IMR-90 (cell line): ENCODE data around the gene PRKN. TPM values are rescaled to one million over a fixed set of nuclear protein-coding genes. Genes with fewer than 3 reads are reported as not detected.

Experiments used
- ATAC-seq: fragments of 200-7000 bp; cut with Tn5 transposase; 2 replicates; pipeline ENCODE4 v1.9.1; 2020; ENCODE audit warnings: low read depth, mild to moderate bottlenecking, moderate library complexity
- BruUV-seq: library from RNA; stranded (reverse); fragments of 400-500 nt; replicated peaks from 2 replicates; lab custom pipeline; 2021; lab: Mats Ljungman, UMichigan
- CTCF ChIA-PET: fragments of 300-600 bp; formaldehyde crosslinking; extraction: SDS; loops from one replicate; lab custom pipeline; 2021; ENCODE audit warnings: antibody characterized with exemption; lab: Yijun Ruan, JAX
- POLR2A ChIA-PET: fragments of 300-600 bp; sonication (Branson Sonifier 250); formaldehyde crosslinking; loops from one replicate; lab custom pipeline; 2022; ENCODE audit warnings: antibody characterized with exemption; ENCODE audit not compliant: unreplicated experiment; lab: Charles Lee
- DNase-seq: peaks from one replicate; pipeline ENCODE4 v3.0.0; 2013
- H2AFZ ChIP-seq: replicated peaks from 2 replicates; pipeline ENCODE3; 2013; ENCODE audit warnings: low read length, mild to moderate bottlenecking; ENCODE audit not compliant: poor library complexity
- H2AK5ac ChIP-seq: 2 replicates; pipeline ENCODE4 v1.6.1; 2013; ENCODE audit warnings: low read depth, low read length, inconsistent platforms
- H2AK9ac ChIP-seq: replicated peaks from 2 replicates; pipeline ENCODE3; 2013; ENCODE audit warnings: mild to moderate bottlenecking, low read depth, low read length, moderate library complexity; ENCODE audit not compliant: poor library complexity
- H2BK120ac ChIP-seq: 2 replicates; pipeline ENCODE4 v1.6.1; 2013; ENCODE audit warnings: low read depth, low read length, inconsistent platforms
- H2BK15ac ChIP-seq: 3 replicates; pipeline ENCODE4 v1.6.1; 2013; ENCODE audit warnings: low read depth, low read length, inconsistent platforms
- H2BK20ac ChIP-seq: 2 replicates; pipeline ENCODE4 v1.6.1; 2013; ENCODE audit warnings: low read depth, mild to moderate bottlenecking, inconsistent platforms, low read length, moderate library complexity
- H2BK5ac ChIP-seq: 2 replicates; pipeline ENCODE4 v1.6.1; 2013; ENCODE audit warnings: mild to moderate bottlenecking, low read depth, low read length, inconsistent platforms; ENCODE audit not compliant: poor library complexity, severe bottlenecking
- H3K14ac ChIP-seq: replicated peaks from 2 replicates; pipeline ENCODE4 v1.6.1; 2013; ENCODE audit warnings: low read depth, low read length, inconsistent platforms
- H3K18ac ChIP-seq: 2 replicates; pipeline ENCODE4 v1.6.1; 2013; ENCODE audit warnings: low read depth, low read length, control low read depth
- H3K23ac ChIP-seq: 2 replicates; pipeline ENCODE4 v1.6.1; 2013; ENCODE audit warnings: low read depth, low read length, inconsistent platforms
- H3K27ac ChIP-seq: 2 replicates; pipeline ENCODE4 v1.5.1; 2013; ENCODE audit warnings: mild to moderate bottlenecking, control low read depth, low read length; ENCODE audit not compliant: insufficient read depth
- H3K27me3 ChIP-seq: 2 replicates; pipeline ENCODE4 v1.6.1; 2013; ENCODE audit warnings: low read length; ENCODE audit not compliant: control insufficient read depth, insufficient read depth
- H3K36me3 ChIP-seq: 2 replicates; pipeline ENCODE4 v1.6.1; 2013; ENCODE audit warnings: low read length, mixed read lengths; ENCODE audit not compliant: control insufficient read depth, insufficient read depth
- H3K4ac ChIP-seq: 2 replicates; pipeline ENCODE4 v1.6.1; 2013; ENCODE audit warnings: low read depth, low read length, inconsistent platforms
- H3K4me1 ChIP-seq: 2 replicates; pipeline ENCODE4 v1.6.1; 2013; ENCODE audit warnings: low read length, mixed read lengths; ENCODE audit not compliant: control insufficient read depth, insufficient read depth
- H3K4me2 ChIP-seq: 2 replicates; pipeline ENCODE4 v1.6.1; 2013; ENCODE audit warnings: low read depth, mild to moderate bottlenecking, control low read depth, low read length, moderate library complexity
- H3K4me3 ChIP-seq: 2 replicates; pipeline ENCODE4 v1.5.1; 2013; ENCODE audit warnings: low read depth, mild to moderate bottlenecking, control low read depth, low read length, moderate library complexity; ENCODE audit not compliant: insufficient read depth
- H3K56ac ChIP-seq: 2 replicates; pipeline ENCODE4 v1.6.1; 2013; ENCODE audit warnings: low read length, inconsistent platforms; ENCODE audit not compliant: insufficient read depth; ENCODE audit errors: extremely low read depth
- H3K79me1 ChIP-seq, 2 experiments: 2 replicates each; pipeline ENCODE4 v1.6.1; 2013; ENCODE audit warnings: low read length in 2 of 2, inconsistent platforms in 1 of 2, low read depth in 1 of 2
- H3K9ac ChIP-seq: 2 replicates; pipeline ENCODE4 v1.6.1; 2013; ENCODE audit warnings: low read depth, low read length, control low read depth
- H3K9me1 ChIP-seq: 2 replicates; pipeline ENCODE4 v1.6.1; 2013; ENCODE audit warnings: low read length, inconsistent platforms; ENCODE audit not compliant: insufficient read depth
- H3K9me3 ChIP-seq: 2 replicates; pipeline ENCODE4 v1.6.1; 2013; ENCODE audit warnings: low read length; ENCODE audit not compliant: control insufficient read depth, insufficient read depth
- H4K20me1 ChIP-seq: 2 replicates; pipeline ENCODE4 v1.6.1; 2013; ENCODE audit warnings: low read length, inconsistent platforms; ENCODE audit not compliant: insufficient read depth
- H4K5ac ChIP-seq: 2 replicates; pipeline ENCODE4 v1.6.1; 2013; ENCODE audit warnings: mild to moderate bottlenecking, low read depth, low read length, control low read depth
- H4K8ac ChIP-seq, 2 experiments: 2 replicates each; pipeline ENCODE4 v1.6.1; 2013; ENCODE audit warnings: low read depth in 2 of 2, low read length in 2 of 2, control low read depth in 1 of 2, inconsistent platforms in 1 of 2
- H4K91ac ChIP-seq: 2 replicates; pipeline ENCODE4 v1.6.1; 2013; ENCODE audit warnings: low read depth, low read length, inconsistent platforms; ENCODE audit not compliant: insufficient read depth
- CHD1 ChIP-seq: IDR thresholded peaks from 2 replicates; pipeline ENCODE4 v1.6.1; 2012; ENCODE audit warnings: low read depth, low read length, improper control_type of control experiment
- CTCF ChIP-seq: conservative IDR thresholded peaks from 2 replicates; pipeline ENCODE4 v1.5.1; 2012; ENCODE audit warnings: mild to moderate bottlenecking, low read depth, low read length, improper control_type of control experiment
- FOS ChIP-seq: fragments of 150-350 bp; IDR thresholded peaks from 2 replicates; pipeline ENCODE4 v1.6.1; 2016; ENCODE audit warnings: low read depth, low read length
- POLR2A ChIP-seq: IDR thresholded peaks from 2 replicates; pipeline ENCODE4 v1.6.1; 2012; ENCODE audit warnings: mild to moderate bottlenecking, low read depth, low read length
- RAD21 ChIP-seq: IDR thresholded peaks from 2 replicates; pipeline ENCODE4 v1.6.1; 2012; ENCODE audit warnings: low read length, improper control_type of control experiment
- RCOR1 ChIP-seq: IDR thresholded peaks from 2 replicates; pipeline ENCODE4 v1.6.1; 2012; ENCODE audit warnings: mild to moderate bottlenecking, low read length, improper control_type of control experiment; ENCODE audit not compliant: insufficient replicate concordance
- RFX5 ChIP-seq: IDR thresholded peaks from 2 replicates; pipeline ENCODE4 v1.8.0; 2012; ENCODE audit warnings: low read depth, mild to moderate bottlenecking, low read length, moderate library complexity
- SMC3 ChIP-seq: fragments of 150-350 bp; IDR thresholded peaks from 2 replicates; pipeline ENCODE4 v1.6.1; 2016; ENCODE audit warnings: low read depth, mild to moderate bottlenecking, antibody characterized with exemption, low read length, moderate library complexity
- WGBS, 2 experiments: methylation state at CpG; one replicate each; pipeline versions ENCODE4 v1.1.5 to v1.1.7; 2013; ENCODE audit warnings: missing lambda C conversion rate in 2 of 2; ENCODE audit not compliant: insufficient read length in 1 of 2; ENCODE audit errors: extremely low coverage in 2 of 2; 5-methylcytosine and 5-hydroxymethylcytosine counted together
- dilution Hi-C: fragments of 300-500 bp; cut with HindIII; formaldehyde crosslinking; loops from one replicate; pipeline ENCODE4 v1.14.3; 2018; ENCODE audit warnings: low sequenced_read_pairs; ENCODE audit not compliant: unreplicated experiment
- in situ Hi-C: fragments of 300-500 bp; cut with MboI; formaldehyde crosslinking; loops from 3 replicates; pipeline ENCODE4 v1.14.3; 2019; ENCODE audit warnings: low sequenced_read_pairs, inconsistent platforms, mixed read lengths
- intact Hi-C: fragments of 100-400 bp; cut with micrococcal nuclease; formaldehyde crosslinking; loops from 2 replicates; pipeline ENCODE4 v1.10.0; 2022
- polyA plus RNA-seq, 3 experiments: library from polyadenylated mRNA; depleted of rRNA; stranded (reverse); fragments of >200 nt; gene quantifications; 2 replicates each; pipeline ENCODE4 v1.2.3, GENCODE V29; 2012; ENCODE audit warnings: low replicate concordance in 1 of 3
- total RNA-seq: library from RNA; depleted of rRNA; stranded (reverse); fragments of >200 nt; gene quantifications from 2 replicates; pipeline ENCODE4 v1.2.3, GENCODE V29; 2012
- TF ChIP-seq, protein P1 (sequence below): fragments of 150-350 bp; IDR thresholded peaks from 2 replicates; pipeline ENCODE4 v1.6.1; 2016; ENCODE audit warnings: low read depth, mild to moderate bottlenecking, low read length, moderate library complexity, borderline replicate concordance

Gene PRKN
- total and polyA plus RNA-seq, 2 of the 4 experiments (the other 2 are of a cell fraction), result 0.15 to 0.18 TPM

- ATAC-seq (peak; percentile 81), DNase-seq (peak; percentile 71)
- CTCF ChIA-PET, result interaction anchor here (0.6 to 2.2 kb wide), 21 partner anchors 15 to 1345 kb away, joined by 3 to 42 read pairs (median 3); partner anchors contain the start of genes AGPAT4 and MAP3K4
- POLR2A ChIA-PET, result no interaction called here
- Histone ChIP-seq H3K4me2 (no peak overlapping the region), H4K8ac (no peak overlapping the region), H3K79me1 (no peaks in the 10 kb centered on the region), H2AK5ac (no peak overlapping the region), H3K9ac (no peak overlapping the region), H3K4ac (no peak overlapping the region), H3K56ac (no peak overlapping the region), H2AK9ac (no peak overlapping the region), H3K18ac (no peak overlapping the region), H4K20me1 (no peaks in the 10 kb centered on the region), H4K5ac (no peak overlapping the region), H3K4me1 (no peaks in the 10 kb centered on the region), H3K4me3 (no peak overlapping the region), H3K23ac (no peak overlapping the region), H2BK120ac (no peak overlapping the region), H4K91ac (no peak overlapping the region), H2BK5ac (no peak overlapping the region), H2BK20ac (no peak overlapping the region), H3K14ac (no peak overlapping the region), H2AFZ (no peak overlapping the region), H3K27me3 (no peaks in the 10 kb centered on the region), H2BK15ac (no peak overlapping the region), H3K36me3 (no peaks in the 10 kb centered on the region), H3K9me3 (no peaks in the 10 kb centered on the region), H3K9me1 (no peaks in the 10 kb centered on the region), H3K27ac (no peak overlapping the region)
- TF ChIP-seq RCOR1, result no peak
- peak; percentile 96 for TF ChIP-seq RAD21
- TF ChIP-seq SMC3, result peak; percentile 97
- no peak for TF ChIP-seq RFX5
- TF ChIP-seq CTCF, result peak; percentile 94
- TF ChIP-seq, protein P1, sequence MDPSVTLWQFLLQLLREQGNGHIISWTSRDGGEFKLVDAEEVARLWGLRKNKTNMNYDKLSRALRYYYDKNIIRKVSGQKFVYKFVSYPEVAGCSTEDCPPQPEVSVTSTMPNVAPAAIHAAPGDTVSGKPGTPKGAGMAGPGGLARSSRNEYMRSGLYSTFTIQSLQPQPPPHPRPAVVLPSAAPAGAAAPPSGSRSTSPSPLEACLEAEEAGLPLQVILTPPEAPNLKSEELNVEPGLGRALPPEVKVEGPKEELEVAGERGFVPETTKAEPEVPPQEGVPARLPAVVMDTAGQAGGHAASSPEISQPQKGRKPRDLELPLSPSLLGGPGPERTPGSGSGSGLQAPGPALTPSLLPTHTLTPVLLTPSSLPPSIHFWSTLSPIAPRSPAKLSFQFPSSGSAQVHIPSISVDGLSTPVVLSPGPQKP, result no peak
- TF ChIP-seq CHD1, result no peak
- peak; percentile 29; the same call in 1 of the 2 replicates for TF ChIP-seq POLR2A
- TF ChIP-seq FOS, result no peak
- dilution Hi-C loops (no loop called here), in situ Hi-C loops (loop anchor here (5.0 to 10.0 kb wide), 2 partner anchors 226 to 844 kb away; no protein-coding TSS in a partner anchor), intact Hi-C loops (loop anchor here (1.0 to 5.0 kb wide), 8 partner anchors 96 to 579 kb away; partner anchors contain the start of genes AGPAT4 and MAP3K4)
- WGBS, 2 experiments, result 25% methylated on average over 2 of the region's 9 CpGs; no CpG with 5 or more reads in 1 of the 2 experiments
- BruUV-seq, result no TSS peak
Observed at GRCh38 chr6:161370880-161371279, 1356.7 kb downstream of the PRKN start.
